Endothelial cell of umbilical vein (primary cell): Measurements from ENCODE around the gene CLDN1. TPM values are rescaled to one million over a fixed set of nuclear protein-coding genes. Genes with fewer than 3 reads are reported as not detected.

Source experiments
- BruUV-seq: library from RNA; stranded (reverse); fragments of 400-500 nt; replicated peaks from 2 replicates; lab custom pipeline; 2021; lab: Mats Ljungman, UMichigan
- CTCF ChIA-PET: fragments of 300-600, 350-600 bp; sonication (Branson Sonifier 250); formaldehyde crosslinking; loops from one replicate; lab custom pipeline; 2021; ENCODE audit warnings: antibody characterized with exemption, inconsistent platforms; lab: Charles Lee
- POLR2A ChIA-PET: fragments of 300-600, 350-600 bp; sonication (Branson Sonifier 250); formaldehyde crosslinking; loops from one replicate; lab custom pipeline; 2021; ENCODE audit warnings: antibody characterized with exemption, inconsistent platforms; lab: Charles Lee
- DNase-seq: peaks from one replicate; pipeline ENCODE4 v3.0.0-alpha.2; 2011; ENCODE audit warnings: low read depth, low spot score
- FAIRE-seq: peaks from 2 replicates; lab custom pipeline; 2011; peaks lifted over from hg19 to GRCh38; lab: Jason Lieb, UNC
- H2AFZ ChIP-seq: 2 replicates; pipeline ENCODE4 v1.6.0; 2012; ENCODE audit warnings: low read depth, low read length, control low read depth, inconsistent platforms
- H3K27ac ChIP-seq: 2 replicates; pipeline ENCODE4 v1.5.1; 2011; ENCODE audit warnings: low read depth, mild to moderate bottlenecking, control low read depth, low read length, moderate library complexity; ENCODE audit not compliant: insufficient read depth
- H3K27me3 ChIP-seq, 2 experiments: 2 replicates each; pipeline versions ENCODE4 v1.6.0 to v1.6.1; 2011; ENCODE audit warnings: low read length in 2 of 2, mixed read lengths in 1 of 2; ENCODE audit not compliant: control insufficient read depth in 2 of 2, insufficient read depth in 2 of 2
- H3K36me3 ChIP-seq, 2 experiments: 2 replicates in 1 of 2; 3 replicates in 1 of 2; pipeline ENCODE4 v1.5.1; 2011; ENCODE audit warnings: low read length in 2 of 2, mild to moderate bottlenecking in 1 of 2, moderate library complexity in 1 of 2; ENCODE audit not compliant: control insufficient read depth in 2 of 2, insufficient read depth in 2 of 2; ENCODE audit errors: extremely low read depth in 1 of 2
- H3K4me1 ChIP-seq: 3 replicates; pipeline ENCODE4 v1.5.1; 2011; ENCODE audit warnings: mild to moderate bottlenecking, low read length; ENCODE audit not compliant: control insufficient read depth, insufficient read depth; ENCODE audit errors: extremely low read depth
- H3K4me2 ChIP-seq: 2 replicates; pipeline ENCODE4 v1.6.1; 2011; ENCODE audit warnings: low read length, control low read depth, mixed read lengths; ENCODE audit not compliant: insufficient read depth
- H3K4me3 ChIP-seq, 3 experiments: fragments of 200-600 bp in 1 of 3; sonication (generic), shearing (Covaris generic) in 1 of 3; replicated peaks in 1 of 3; 2 replicates each; pipeline ENCODE4 v1.5.1; 2011 to 2016; ENCODE audit warnings: control low read depth in 3 of 3, low read length in 3 of 3, mild to moderate bottlenecking in 2 of 3, inconsistent platforms in 1 of 3, low read depth in 1 of 3, moderate library complexity in 1 of 3; ENCODE audit not compliant: insufficient read depth in 1 of 3
- H3K79me2 ChIP-seq: 2 replicates; pipeline ENCODE4 v1.6.0; 2012; ENCODE audit warnings: low read length, inconsistent platforms; ENCODE audit not compliant: control insufficient read depth, insufficient read depth
- H3K9ac ChIP-seq: replicated peaks from 2 replicates; pipeline ENCODE3; 2011; ENCODE audit warnings: low read length, control low read depth; ENCODE audit not compliant: insufficient read depth; ENCODE audit errors: extremely low read depth
- H3K9me1 ChIP-seq: replicated peaks from 3 replicates; pipeline ENCODE4 v1.6.0; 2011; ENCODE audit warnings: mild to moderate bottlenecking, low read length; ENCODE audit not compliant: control insufficient read depth, insufficient read depth; ENCODE audit errors: extremely low read depth
- H3K9me3 ChIP-seq: replicated peaks from 2 replicates; pipeline ENCODE4 v1.5.1; 2012; ENCODE audit warnings: low read length, inconsistent platforms; ENCODE audit not compliant: control insufficient read depth, insufficient read depth
- H4K20me1 ChIP-seq: replicated peaks from 2 replicates; pipeline ENCODE3; 2011; ENCODE audit warnings: mild to moderate bottlenecking, low read length; ENCODE audit not compliant: control insufficient read depth, insufficient read depth; ENCODE audit errors: extremely low read depth
- CTCF ChIP-seq, 2 donors: IDR thresholded peaks; 1 replicate in 1 of 2; 2 replicates in 1 of 2; pipeline ENCODE4 v1.5.1; 2011; ENCODE audit warnings: low read length in 2 of 2, mild to moderate bottlenecking in 2 of 2, moderate library complexity in 2 of 2, control low read depth in 1 of 2, inconsistent platforms in 1 of 2, low read depth in 1 of 2; ENCODE audit not compliant: insufficient read depth in 1 of 2; ENCODE audit errors: extremely low read depth in 1 of 2
- EZH2 ChIP-seq: IDR thresholded peaks from 2 replicates; pipeline ENCODE4 v1.6.1; 2012; ENCODE audit warnings: borderline replicate concordance, low read depth, mild to moderate bottlenecking, moderate library complexity, low read length, inconsistent platforms; ENCODE audit not compliant: severe bottlenecking
- FOS ChIP-seq: IDR thresholded peaks from 2 replicates; pipeline ENCODE4 v1.6.1; 2011; ENCODE audit warnings: mild to moderate bottlenecking, low read length, moderate library complexity, borderline replicate concordance; ENCODE audit not compliant: insufficient read depth
- GATA2 ChIP-seq: IDR thresholded peaks from 2 replicates; pipeline ENCODE4 v1.7.0; 2011; ENCODE audit warnings: low read depth, mild to moderate bottlenecking, moderate library complexity, mixed read lengths, low read length; ENCODE audit not compliant: insufficient read length, insufficient read depth
- JUN ChIP-seq: IDR thresholded peaks from 2 replicates; pipeline ENCODE4 v1.6.1; 2011; ENCODE audit warnings: borderline replicate concordance, low read depth; ENCODE audit not compliant: insufficient read length, insufficient read depth
- MYC ChIP-seq: IDR thresholded peaks from one replicate; pipeline ENCODE4 v1.6.1; 2011; ENCODE audit warnings: mild to moderate bottlenecking, low read depth, low read length
- POLR2A ChIP-seq: IDR thresholded peaks from 2 replicates; pipeline ENCODE4 v1.6.1; 2012; ENCODE audit warnings: low read depth, mild to moderate bottlenecking, control low read depth, low read length
- POLR2AphosphoS5 ChIP-seq: IDR thresholded peaks from 2 replicates; pipeline ENCODE4 v1.6.1; 2012; ENCODE audit warnings: low read depth, mild to moderate bottlenecking, control low read depth, low read length, moderate library complexity; ENCODE audit not compliant: insufficient read depth
- dilution Hi-C: fragments of 300-500 bp; cut with MboI; formaldehyde crosslinking; loops from one replicate; pipeline ENCODE4 v1.15.0; 2019; ENCODE audit warnings: low sequenced_read_pairs; ENCODE audit not compliant: extremely low pct_ligation_motif_present
- intact Hi-C: fragments of 100-400 bp; cut with micrococcal nuclease; formaldehyde crosslinking; loops from one replicate; pipeline ENCODE4 v1.10.0; 2022
- polyA plus RNA-seq, 4 experiments: library from polyadenylated mRNA; depleted of rRNA in 3 of 4; stranded (reverse) in 3 of 4; unstranded in 1 of 4; fragments of >200 nt; gene quantifications; 2 replicates each; pipeline versions ENCODE4 v1.2.1 to v1.2.3, GENCODE V29; 2011 to 2012; ENCODE audit warnings: missing spikeins in 1 of 4
- total RNA-seq: library from RNA; stranded (reverse); gene quantifications from 2 replicates; pipeline ENCODE4 v1.2.3, GENCODE V29; 2021
- TF ChIP-seq, protein P1 (sequence below): IDR thresholded peaks from 2 replicates; pipeline ENCODE4 v1.6.1; 2011; ENCODE audit not compliant: insufficient read depth, insufficient read length

Gene CLDN1
- total and polyA plus RNA-seq, 2 donors (not counting 3 experiments of a cell fraction or from before 2014, with no cell fraction given) = 0.27 to 0.32 TPM

- BruUV-seq = no TSS peak
- no peak overlapping the region for H3K9ac ChIP-seq
- H3K27me3 ChIP-seq = no peaks in the 10 kb centered on the region
- no peak overlapping the region for H3K4me2 ChIP-seq
- ChIA-PET CTCF (no interaction called here), POLR2A (no interaction called here)
- H2AFZ ChIP-seq = no peak overlapping the region
- dilution Hi-C loops (loop anchor here (25.0 kb wide), 1 partner anchor 346 kb away; no protein-coding TSS in a partner anchor), intact Hi-C loops (no loop called here)
- H3K27ac ChIP-seq = no peak overlapping the region
- no peaks in the 10 kb centered on the region for H3K79me2 ChIP-seq
- H3K9me3 ChIP-seq = no peaks in the 10 kb centered on the region
- no peak for FAIRE-seq
- H3K4me3 ChIP-seq = no peak overlapping the region
- no peaks in the 10 kb centered on the region for H3K36me3 ChIP-seq
- H3K4me1 ChIP-seq = no peaks in the 10 kb centered on the region
- no peak for DNase-seq
- H4K20me1 ChIP-seq = no peaks in the 10 kb centered on the region
- H3K9me1 ChIP-seq = no peaks in the 10 kb centered on the region
- TF ChIP-seq FOS = no peak
- TF ChIP-seq, protein P1, sequence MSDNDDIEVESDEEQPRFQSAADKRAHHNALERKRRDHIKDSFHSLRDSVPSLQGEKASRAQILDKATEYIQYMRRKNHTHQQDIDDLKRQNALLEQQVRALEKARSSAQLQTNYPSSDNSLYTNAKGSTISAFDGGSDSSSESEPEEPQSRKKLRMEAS = no peak
- no peak for TF ChIP-seq GATA2
- TF ChIP-seq EZH2 = no peak
- no peak for TF ChIP-seq JUN
- TF ChIP-seq POLR2AphosphoS5 = no peak
- TF ChIP-seq POLR2A = no peak
- TF ChIP-seq CTCF (IDR thresholded peaks at IDR 0.05; ENCODE audit: extremely low read depth in 1 of 2, insufficient read depth in 1 of 2, low read depth in 1 of 2, low read length in 2 of 2) = no peak
- TF ChIP-seq MYC = no peak
Observed at GRCh38 chr3:190308154-190308553, 14.1 kb downstream of the CLDN1 start.
